HepG2 (cell line): ENCODE results near the gene ARIH2. TPM values are rescaled to one million over a fixed set of nuclear protein-coding genes. Genes with fewer than 3 reads are reported as not detected.

Experiments used
- ATAC-seq: fragments of 200-7000 bp; cut with Tn5 transposase; 3 replicates; pipeline ENCODE4 v1.9.1; 2020; ENCODE audit warnings: mild to moderate bottlenecking, moderate library complexity
- BruUV-seq: library from RNA; stranded (reverse); fragments of 400-500 nt; replicated peaks from 2 replicates; lab custom pipeline; 2021; lab: Mats Ljungman, UMichigan
- CTCF ChIA-PET: fragments of 300-600 bp; formaldehyde crosslinking; extraction: SDS; loops from one replicate; lab custom pipeline; 2021; ENCODE audit warnings: low total read pairs, inconsistent platforms, low intra/inter-chr PET ratio; lab: Yijun Ruan, JAX
- POLR2A ChIA-PET: fragments of 350-600 bp; sonication (Branson Sonifier 250); formaldehyde crosslinking; loops from one replicate; lab custom pipeline; 2020; ENCODE audit warnings: antibody characterized with exemption, inconsistent platforms; lab: Yijun Ruan, JAX
- DNase-seq: peaks from one replicate; pipeline ENCODE4 v3.0.0-alpha.2; 2015; ENCODE audit warnings: low spot score
- FAIRE-seq: peaks from 3 replicates; lab custom pipeline; 2011; peaks lifted over from hg19 to GRCh38; lab: Jason Lieb, UNC
- H2AFZ ChIP-seq: one replicate; pipeline ENCODE4 v1.6.1; 2011; ENCODE audit warnings: low read length, inconsistent platforms
- H3K27ac ChIP-seq: fragments of 300-600 bp; 3 replicates; pipeline ENCODE4 v1.8.0; 2011; ENCODE audit warnings: mixed run types, mild to moderate bottlenecking, mixed read lengths, low read length, inconsistent platforms; ENCODE audit not compliant: insufficient read depth; ENCODE audit errors: extremely low read length
- H3K27me3 ChIP-seq, 2 experiments: fragments of 200-600 bp in 1 of 2; 2 replicates in 1 of 2; 3 replicates in 1 of 2; pipeline versions ENCODE4 v1.6.0 to v1.8.0; 2011; ENCODE audit warnings: low read length in 2 of 2, mild to moderate bottlenecking in 2 of 2, moderate library complexity in 2 of 2, inconsistent platforms in 1 of 2; ENCODE audit not compliant: insufficient read depth in 2 of 2, control insufficient read depth in 1 of 2
- H3K36me3 ChIP-seq, 2 experiments: fragments of 200-600 bp in 1 of 2; replicated peaks in 1 of 2; 2 replicates in 1 of 2; 3 replicates in 1 of 2; pipeline versions ENCODE4 v1.5.1 to v1.8.0; 2011; ENCODE audit warnings: low read length in 2 of 2, inconsistent platforms in 1 of 2; ENCODE audit not compliant: insufficient read depth in 2 of 2, control insufficient read depth in 1 of 2
- H3K4me1 ChIP-seq: 2 replicates; pipeline ENCODE4 v1.5.1; 2012; ENCODE audit warnings: low read length, inconsistent platforms; ENCODE audit not compliant: insufficient read depth
- H3K4me2 ChIP-seq: 2 replicates; pipeline ENCODE4 v1.6.0; 2011; ENCODE audit warnings: low read depth, low read length, inconsistent platforms
- H3K4me3 ChIP-seq, 3 experiments: fragments of 200-600 bp in 1 of 3; sonication (generic), shearing (Covaris generic) in 1 of 3; replicated peaks in 1 of 3; 2 replicates each; pipeline ENCODE4 v1.5.1; 2011 to 2016; ENCODE audit warnings: low read length in 3 of 3, inconsistent platforms in 2 of 3, low read depth in 2 of 3, mild to moderate bottlenecking in 2 of 3, control low read depth in 1 of 3, mixed read lengths in 1 of 3; ENCODE audit not compliant: insufficient read depth in 1 of 3
- H3K79me2 ChIP-seq: one replicate; pipeline ENCODE4 v1.6.1; 2011; ENCODE audit warnings: low read length, inconsistent platforms; ENCODE audit not compliant: insufficient read depth
- H3K9ac ChIP-seq: 2 replicates; pipeline ENCODE4 v1.6.0; 2011; ENCODE audit warnings: mild to moderate bottlenecking, low read depth, low read length, inconsistent platforms; ENCODE audit not compliant: insufficient read depth
- H3K9me3 ChIP-seq: 2 replicates; pipeline ENCODE4 v1.5.1; 2012; ENCODE audit warnings: mild to moderate bottlenecking, low read length
- H4K20me1 ChIP-seq: 2 replicates; pipeline ENCODE4 v1.6.0; 2011; ENCODE audit warnings: inconsistent platforms, mild to moderate bottlenecking, low read length, moderate library complexity; ENCODE audit not compliant: insufficient read depth
- ATF7 ChIP-seq, 2 experiments: fragments of 450-650 bp in 1 of 2; sonication (generic) in 1 of 2; formaldehyde crosslinking in 1 of 2; IDR thresholded peaks; 2 replicates each; pipeline versions ENCODE4 v1.4.0 to v1.6.1; 2016 to 2020; ENCODE audit warnings: antibody characterized with exemption in 1 of 2, mild to moderate bottlenecking in 1 of 2, missing genetic modification reagents in 1 of 2
- LCORL ChIP-seq, 2 experiments: fragments of 450-650 bp in 1 of 2; sonication (generic) in 1 of 2; formaldehyde crosslinking in 1 of 2; IDR thresholded peaks; 2 replicates each; pipeline versions ENCODE4 v1.5.0 to v1.6.1; 2017 to 2020; ENCODE audit warnings: antibody characterized with exemption in 1 of 2, missing genetic modification reagents in 1 of 2
- POLR2G ChIP-seq: fragments of 200-400 bp; formaldehyde crosslinking; IDR thresholded peaks from 2 replicates; pipeline ENCODE4 v1.6.1; 2018; ENCODE audit warnings: mild to moderate bottlenecking, low read depth, low read length, moderate library complexity
- SNRNP70 ChIP-seq: fragments of 200-400 bp; formaldehyde crosslinking; IDR thresholded peaks from 2 replicates; pipeline ENCODE4 v1.6.1; 2017; ENCODE audit warnings: mild to moderate bottlenecking, low read depth, low read length, moderate library complexity
- TSC22D2 ChIP-seq: sonication (generic); formaldehyde crosslinking; IDR thresholded peaks from 2 replicates; pipeline ENCODE4 v1.5.1; 2020; ENCODE audit warnings: missing genetic modification reagents, mild to moderate bottlenecking, borderline replicate concordance
- ZNF326 ChIP-seq: sonication (generic); formaldehyde crosslinking; IDR thresholded peaks from 2 replicates; pipeline ENCODE4 v1.4.0; 2020; ENCODE audit warnings: missing genetic modification reagents, borderline replicate concordance
- ZNF776 ChIP-seq: sonication (generic); formaldehyde crosslinking; IDR thresholded peaks from 2 replicates; pipeline ENCODE4 v1.4.0; 2020; ENCODE audit warnings: mild to moderate bottlenecking, missing genetic modification reagents
- WGBS: methylation state at CpG from one replicate; pipeline ENCODE4 v1.1.6; 2017; ENCODE audit warnings: low lambda C conversion rate; 5-methylcytosine and 5-hydroxymethylcytosine counted together
- in situ Hi-C: cut with HindIII; loops from 2 replicates; pipeline ENCODE4 v1.10.0; 2017; ENCODE audit warnings: low pct_unique_long_range_greater_than_20kb; ENCODE audit not compliant: extremely low pct_ligation_motif_present
- intact Hi-C: fragments of 100-400 bp; cut with micrococcal nuclease; formaldehyde crosslinking; loops from one replicate; pipeline ENCODE4 v1.10.0; 2022; ENCODE audit not compliant: unreplicated experiment
- polyA plus RNA-seq, 8 experiments: library from polyadenylated mRNA; depleted of rRNA in 3 of 8; stranded (reverse) in 7 of 8; unstranded in 1 of 8; fragments of >200 nt; fragmentation: Illumina TruSeq in 4 of 8; extraction: Trizol in 4 of 8; gene quantifications; 2 replicates each; pipeline versions ENCODE4 v1.2.1 to v1.2.3, GENCODE V29; 2011 to 2016; ENCODE audit warnings: low read depth in 4 of 8, missing spikeins in 1 of 8, mixed read lengths in 1 of 8; ENCODE audit not compliant: insufficient read depth in 1 of 8
- total RNA-seq, 5 experiments: library from RNA; depleted of rRNA; stranded (reverse); fragments of >200 nt; fragmentation: Illumina TruSeq; extraction: Trizol; gene quantifications; 2 replicates each; pipeline ENCODE4 v1.2.3, GENCODE V29; 2016; ENCODE audit warnings: low read depth in 1 of 5
- TF ChIP-seq, protein P1 (sequence below): sonication (generic); formaldehyde crosslinking; IDR thresholded peaks from 2 replicates; pipeline ENCODE4 v1.8.0; 2022; ENCODE audit warnings: mild to moderate bottlenecking, missing genetic modification reagents; ENCODE audit not compliant: insufficient replicate concordance
- TF ChIP-seq, protein P2 (sequence below): sonication (generic); formaldehyde crosslinking; IDR thresholded peaks from 2 replicates; pipeline ENCODE4 v1.5.1; 2020; ENCODE audit warnings: mild to moderate bottlenecking, moderate library complexity, missing genetic modification reagents

The ARIH2 gene
- total and polyA plus RNA-seq, 2 of the 13 experiments (the other 11 are each of a cell fraction or from before 2014, with no cell fraction given) = 64.8 to 83.3 TPM

DNA sequence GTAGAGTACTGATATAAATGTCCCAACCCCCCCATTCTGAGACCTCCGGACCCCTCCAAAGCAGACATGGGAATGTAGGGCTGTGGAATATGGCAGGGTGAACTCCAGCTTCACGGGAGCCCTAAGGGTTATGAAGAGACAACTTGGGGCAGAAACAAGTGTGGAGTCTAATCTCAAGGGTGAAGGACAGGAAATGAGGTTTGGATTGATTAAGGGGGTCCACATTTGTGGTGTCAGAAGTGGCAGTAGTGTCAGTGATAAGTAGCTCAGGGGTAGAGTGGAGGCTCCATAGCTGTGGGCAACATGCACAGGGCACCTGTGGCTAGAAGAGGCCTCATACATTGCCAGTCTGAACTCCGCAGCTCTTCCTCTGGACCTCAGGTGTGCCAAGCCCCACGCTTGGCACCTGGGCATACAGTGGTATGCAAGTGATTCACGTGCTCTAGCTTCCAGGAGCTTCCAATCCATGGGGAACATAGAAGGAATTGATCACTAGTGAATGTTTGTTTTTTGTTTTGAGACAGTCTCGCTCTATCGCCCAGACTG, 67.3 kb downstream of the ARIH2 start:
- ATAC-seq (no peak; the same call in 2 of the 3 replicates), FAIRE-seq (no peak), DNase-seq (no peak)
- Histone ChIP-seq H3K27ac (no peak overlapping the region), H3K4me2 (no peak overlapping the region), H3K9ac (no peak overlapping the region), H2AFZ (no peak overlapping the region), H3K27me3 (no peaks in the 10 kb centered on the region), H3K9me3 (no peaks in the 10 kb centered on the region), H4K20me1 (no peaks in the 10 kb centered on the region), H3K79me2 (no peaks in the 10 kb centered on the region), H3K36me3 (peaks cover 21 to 37% of the 10 kb centered on the region in 2 experiments; a peak in 4 of 5 replicates), H3K4me1 (no peaks in the 10 kb centered on the region), H3K4me3 (no peak overlapping the region)
- ChIA-PET POLR2A (interaction anchor here (1.1 to 1.2 kb wide), 2 partner anchors 21 to 36 kb away, joined by 3 to 5 read pairs; partner anchors contain the start of genes NDUFAF3 and WDR6), CTCF (no interaction called here)
- in situ Hi-C loops = no loop called here
- intact Hi-C loops = loop anchor here (2.0 to 5.0 kb wide), 2 partner anchors 29 to 171 kb away; no protein-coding TSS in a partner anchor
- peak; percentile 19; the same call in 1 of the 2 replicates for TF ChIP-seq POLR2G
- TF ChIP-seq TSC22D2 (CRISPR knock-in tag) = no peak
- no peak for TF ChIP-seq ATF7 (IDR thresholded peaks at IDR 0.05)
- TF ChIP-seq ATF7 (CRISPR knock-in tag; IDR thresholded peaks at IDR 0.05) = no peak
- TF ChIP-seq, protein P1, sequence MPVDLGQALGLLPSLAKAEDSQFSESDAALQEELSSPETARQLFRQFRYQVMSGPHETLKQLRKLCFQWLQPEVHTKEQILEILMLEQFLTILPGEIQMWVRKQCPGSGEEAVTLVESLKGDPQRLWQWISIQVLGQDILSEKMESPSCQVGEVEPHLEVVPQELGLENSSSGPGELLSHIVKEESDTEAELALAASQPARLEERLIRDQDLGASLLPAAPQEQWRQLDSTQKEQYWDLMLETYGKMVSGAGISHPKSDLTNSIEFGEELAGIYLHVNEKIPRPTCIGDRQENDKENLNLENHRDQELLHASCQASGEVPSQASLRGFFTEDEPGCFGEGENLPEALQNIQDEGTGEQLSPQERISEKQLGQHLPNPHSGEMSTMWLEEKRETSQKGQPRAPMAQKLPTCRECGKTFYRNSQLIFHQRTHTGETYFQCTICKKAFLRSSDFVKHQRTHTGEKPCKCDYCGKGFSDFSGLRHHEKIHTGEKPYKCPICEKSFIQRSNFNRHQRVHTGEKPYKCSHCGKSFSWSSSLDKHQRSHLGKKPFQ (CRISPR knock-in tag) = no peak
- TF ChIP-seq SNRNP70 = no peak
- TF ChIP-seq, protein P2, sequence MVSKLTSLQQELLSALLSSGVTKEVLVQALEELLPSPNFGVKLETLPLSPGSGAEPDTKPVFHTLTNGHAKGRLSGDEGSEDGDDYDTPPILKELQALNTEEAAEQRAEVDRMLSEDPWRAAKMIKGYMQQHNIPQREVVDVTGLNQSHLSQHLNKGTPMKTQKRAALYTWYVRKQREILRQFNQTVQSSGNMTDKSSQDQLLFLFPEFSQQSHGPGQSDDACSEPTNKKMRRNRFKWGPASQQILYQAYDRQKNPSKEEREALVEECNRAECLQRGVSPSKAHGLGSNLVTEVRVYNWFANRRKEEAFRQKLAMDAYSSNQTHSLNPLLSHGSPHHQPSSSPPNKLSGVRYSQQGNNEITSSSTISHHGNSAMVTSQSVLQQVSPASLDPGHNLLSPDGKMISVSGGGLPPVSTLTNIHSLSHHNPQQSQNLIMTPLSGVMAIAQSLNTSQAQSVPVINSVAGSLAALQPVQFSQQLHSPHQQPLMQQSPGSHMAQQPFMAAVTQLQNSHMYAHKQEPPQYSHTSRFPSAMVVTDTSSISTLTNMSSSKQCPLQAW (CRISPR knock-in tag) = no peak
- TF ChIP-seq ZNF776 = no peak
- TF ChIP-seq LCORL (IDR thresholded peaks at IDR 0.05) = no peak
- TF ChIP-seq LCORL (CRISPR knock-in tag; IDR thresholded peaks at IDR 0.05) = no peak
- no peak for TF ChIP-seq ZNF326 (CRISPR knock-in tag)
- no TSS peak for BruUV-seq
- WGBS = 91% methylated on average over 6 of the region's 7 CpGs
